GM12878 (cell line): ENCODE measurements around the gene ERAL1. TPM values are rescaled to one million over a fixed set of nuclear protein-coding genes. Genes with fewer than 3 reads are reported as not detected.

Experiments used
- BACH1 ChIP-seq: fragments of 450-650 bp; IDR thresholded peaks from 2 replicates; pipeline ENCODE4 v1.6.1; 2017; ENCODE audit warnings: mild to moderate bottlenecking, borderline replicate concordance
- BCL3 ChIP-seq: IDR thresholded peaks from 2 replicates; pipeline ENCODE4 v1.6.1; 2011; ENCODE audit warnings: borderline replicate concordance, low read depth, mild to moderate bottlenecking, moderate library complexity, low read length; ENCODE audit not compliant: insufficient read depth, poor library complexity, severe bottlenecking
- BMI1 ChIP-seq: fragments of 450-650 bp; IDR thresholded peaks from 2 replicates; pipeline ENCODE4 v1.6.1; 2016; ENCODE audit warnings: mild to moderate bottlenecking, moderate library complexity, borderline replicate concordance
- EED ChIP-seq: sonication (generic); IDR thresholded peaks from 2 replicates; pipeline ENCODE4 v1.6.1; 2016; ENCODE audit warnings: antibody characterized with exemption, low read depth
- ELK1 ChIP-seq: IDR thresholded peaks from 2 replicates; pipeline ENCODE4 v1.6.1; 2012; ENCODE audit warnings: low read depth, low read length, improper control_type of control experiment
- FOXM1 ChIP-seq: IDR thresholded peaks from 2 replicates; pipeline ENCODE4 v1.6.1; 2012; ENCODE audit warnings: low read depth, mild to moderate bottlenecking, inconsistent platforms, low read length, moderate library complexity
- GATAD2B ChIP-seq: fragments of 450-650 bp; conservative IDR thresholded peaks from 2 replicates; pipeline ENCODE4 v1.6.1; 2017; ENCODE audit warnings: low read depth, mild to moderate bottlenecking, moderate library complexity
- HCFC1 ChIP-seq: fragments of 150-350 bp; IDR thresholded peaks from 2 replicates; pipeline ENCODE4 v1.6.1; 2014; ENCODE audit warnings: low read length
- IKZF1 ChIP-seq: fragments of 450-650 bp; conservative IDR thresholded peaks from 2 replicates; pipeline ENCODE4 v1.6.1; 2017; ENCODE audit warnings: antibody characterized with exemption, mild to moderate bottlenecking
- IKZF2 ChIP-seq, 2 experiments: fragments of 450-650 bp; IDR thresholded peaks; 2 replicates each; pipeline ENCODE4 v1.6.1; 2017; ENCODE audit warnings: mild to moderate bottlenecking in 2 of 2, moderate library complexity in 2 of 2
- JUND ChIP-seq: IDR thresholded peaks from 2 replicates; pipeline ENCODE4 v1.6.1; 2012; ENCODE audit warnings: low read depth, mild to moderate bottlenecking, low read length, improper control_type of control experiment, moderate library complexity
- LARP7 ChIP-seq: fragments of 450-650 bp; IDR thresholded peaks from 2 replicates; pipeline ENCODE4 v1.6.1; 2017; ENCODE audit warnings: mild to moderate bottlenecking
- MXI1 ChIP-seq: fragments of 150-350 bp; IDR thresholded peaks from 2 replicates; pipeline ENCODE4 v1.6.1; 2011; ENCODE audit warnings: low read depth, mild to moderate bottlenecking, inconsistent platforms, low read length, improper control_type of control experiment
- NR2C2 ChIP-seq: IDR thresholded peaks from 2 replicates; pipeline ENCODE4 v1.6.1; 2011; ENCODE audit warnings: borderline replicate concordance, low read depth; ENCODE audit not compliant: control insufficient read depth, insufficient read length
- PAX8 ChIP-seq: fragments of 450-650 bp; IDR thresholded peaks from 2 replicates; pipeline ENCODE4 v1.6.1; 2017; ENCODE audit warnings: mild to moderate bottlenecking, moderate library complexity
- RAD51 ChIP-seq: fragments of 450-650 bp; IDR thresholded peaks from 2 replicates; pipeline ENCODE4 v1.6.1; 2016; ENCODE audit warnings: moderate library complexity, mild to moderate bottlenecking, inconsistent platforms
- RELA ChIP-seq: fragments of 450-650 bp; IDR thresholded peaks from 2 replicates; pipeline ENCODE4 v1.8.0; 2014; ENCODE audit warnings: borderline replicate concordance; ENCODE audit not compliant: partially characterized antibody
- SIX5 ChIP-seq: IDR thresholded peaks from 2 replicates; pipeline ENCODE4 v1.6.1; 2011; ENCODE audit warnings: mild to moderate bottlenecking, low read depth, low read length, moderate library complexity; ENCODE audit not compliant: severe bottlenecking
- SP1 ChIP-seq: IDR thresholded peaks from one replicate; pipeline ENCODE4 v1.6.1; 2011; ENCODE audit warnings: low read depth, low read length
- SRF ChIP-seq, 2 experiments: IDR thresholded peaks; 2 replicates each; pipeline ENCODE4 v1.6.1; 2011; ENCODE audit warnings: low read depth in 2 of 2, low read length in 2 of 2, mild to moderate bottlenecking in 1 of 2, moderate library complexity in 1 of 2
- STAT3 ChIP-seq: IDR thresholded peaks from 2 replicates; pipeline ENCODE4 v1.6.1; 2011; ENCODE audit warnings: low read depth, low read length, improper control_type of control experiment
- ZBED1 ChIP-seq: IDR thresholded peaks from 2 replicates; pipeline ENCODE4 v1.6.1; 2016; ENCODE audit warnings: borderline replicate concordance
- ZBTB11 ChIP-seq: fragments of 450-650 bp; formaldehyde crosslinking; IDR thresholded peaks from 2 replicates; pipeline ENCODE4 v1.5.0; 2022; ENCODE audit warnings: mild to moderate bottlenecking, missing genetic modification characterization
- ZNF384 ChIP-seq: IDR thresholded peaks from 2 replicates; pipeline ENCODE4 v1.6.1; 2012; ENCODE audit warnings: low read depth, mild to moderate bottlenecking, low read length, improper control_type of control experiment, borderline replicate concordance
- polyA plus RNA-seq, 11 experiments: library from polyadenylated mRNA; depleted of rRNA in 4 of 11; unstranded in 6 of 11; stranded (reverse) in 5 of 11; fragments of >200 nt; fragmentation: Nextera tagmentation in 4 of 11; fragmentation: Illumina TruSeq in 1 of 11; extraction: Ambion mirVana in 4 of 11; extraction: Trizol in 1 of 11; gene quantifications; 1 replicate in 1 of 11; 2 replicates in 10 of 11; pipeline versions ENCODE4 v1.2.1 to v1.2.3, GENCODE V29; 2011 to 2016; ENCODE audit warnings: inconsistent platforms in 2 of 11, missing spikeins in 2 of 11, low read depth in 1 of 11
- total RNA-seq, 4 experiments: library from RNA; depleted of rRNA in 3 of 4; stranded (reverse); fragments of >200 nt in 3 of 4; fragmentation: Illumina TruSeq in 1 of 4; extraction: Trizol in 1 of 4; gene quantifications; 2 replicates each; pipeline versions ENCODE4 v1.2.1 to v1.2.3, GENCODE V29; 2013 to 2021

ERAL1 gene
- total and polyA plus RNA-seq, 10 of the 15 experiments (the other 5 are each of a cell fraction or from before 2014, with no cell fraction given), result 27.7 to 175 (median 104) TPM

GRCh38 chr17:28887871-28888471 is 33.2 kb downstream of the ERAL1 start (continued):
- TF ChIP-seq ZBTB11, result no peak
- TF ChIP-seq BCL3, result no peak
- TF ChIP-seq RAD51, result no peak
- no peak for TF ChIP-seq LARP7
- TF ChIP-seq IKZF1, result peak; percentile 63
- no peak for TF ChIP-seq PAX8
- TF ChIP-seq GATAD2B, result peak; percentile 76
- no peak for TF ChIP-seq STAT3
- no peak for TF ChIP-seq BACH1
- TF ChIP-seq EED, result peak; percentile 39; the same call in 1 of the 2 replicates
- TF ChIP-seq ZBED1, result no peak
- no peak for TF ChIP-seq SRF (IDR thresholded peaks at IDR 0.05; ENCODE audit: low read depth in 2 of 2, low read length in 2 of 2)
- no peak for TF ChIP-seq MXI1
- TF ChIP-seq FOXM1, result no peak
- no peak for TF ChIP-seq ZNF384
- no peak for TF ChIP-seq HCFC1
- no peak for TF ChIP-seq ELK1
- TF ChIP-seq BMI1, result no peak
- TF ChIP-seq SP1, result no peak
- peak in 1 of 2 experiments; percentile 32; a peak in 3 of 4 replicates for TF ChIP-seq IKZF2 (IDR thresholded peaks at IDR 0.05)
- TF ChIP-seq SIX5, result no peak
- TF ChIP-seq JUND, result no peak
- peak; percentile 93 for TF ChIP-seq RELA
- TF ChIP-seq NR2C2, result no peak
